HEK293 (cell line): ENCODE results near the gene THOC7.

Experiments used
- CTCF ChIA-PET: fragments of 350-600 bp; formaldehyde crosslinking; extraction: SDS; loops from one replicate; lab custom pipeline; 2021; ENCODE audit warnings: antibody characterized with exemption; lab: Yijun Ruan, JAX
- POLR2A ChIA-PET: fragments of 300-600 bp; formaldehyde crosslinking; extraction: SDS; loops from one replicate; lab custom pipeline; 2020; ENCODE audit warnings: antibody characterized with exemption, inconsistent platforms; lab: Yijun Ruan, JAX
- H3K27ac ChIP-seq: fragments of 200-500 bp; sonication (Bioruptor generic); 2 replicates; pipeline ENCODE4 v1.5.1; 2014; ENCODE audit warnings: low read depth, low read length, control low read depth, inconsistent platforms; ENCODE audit errors: extremely low read depth
- H3K36me3 ChIP-seq, 2 experiments: fragments of 200-500 bp in 1 of 2; sonication (Bioruptor generic) in 1 of 2; 1 replicate in 1 of 2; 2 replicates in 1 of 2; pipeline ENCODE4 v1.5.1; 2014 to 2017; ENCODE audit warnings: inconsistent platforms in 2 of 2, low read length in 2 of 2; ENCODE audit not compliant: control insufficient read depth in 2 of 2, insufficient read depth in 1 of 2
- H3K4me1 ChIP-seq: fragments of 200-500 bp; sonication (Bioruptor generic); 2 replicates; pipeline ENCODE4 v1.5.1; 2014; ENCODE audit warnings: mild to moderate bottlenecking, low read length, inconsistent platforms; ENCODE audit not compliant: control insufficient read depth, insufficient read depth
- H3K4me3 ChIP-seq: 2 replicates; pipeline ENCODE4 v1.5.1; 2011; ENCODE audit warnings: low read depth, mild to moderate bottlenecking, control low read depth, low read length, moderate library complexity
- H3K9me3 ChIP-seq: fragments of 200-500 bp; sonication (Bioruptor generic); 2 replicates; pipeline ENCODE4 v1.5.1; 2014; ENCODE audit warnings: low read depth, low read length, inconsistent platforms; ENCODE audit not compliant: control insufficient read depth, insufficient read depth
- GLI2 ChIP-seq: fragments of 450-650 bp; formaldehyde crosslinking; IDR thresholded peaks from 2 replicates; pipeline ENCODE4; 2017; ENCODE audit warnings: missing biosample characterization, missing genetic modification characterization, low read depth, borderline replicate concordance
- GLIS2 ChIP-seq: fragments of 450-650 bp; formaldehyde crosslinking; IDR thresholded peaks from 2 replicates; pipeline ENCODE4 v1.5.1; 2016; ENCODE audit warnings: missing biosample characterization, missing genetic modification characterization
- MEIS1 ChIP-seq: sonication (generic); formaldehyde crosslinking; IDR thresholded peaks from 2 replicates; pipeline ENCODE4 v1.8.1; 2022; ENCODE audit warnings: missing genetic modification reagents, mild to moderate bottlenecking, borderline replicate concordance
- PRDM6 ChIP-seq: fragments of 450-650 bp; formaldehyde crosslinking; IDR thresholded peaks from 2 replicates; pipeline ENCODE4 v1.5.1; 2017; ENCODE audit warnings: missing biosample characterization, missing genetic modification characterization
- REPIN1 ChIP-seq: fragments of 450-650 bp; formaldehyde crosslinking; IDR thresholded peaks from 2 replicates; pipeline ENCODE4 v1.5.1; 2017; ENCODE audit warnings: missing biosample characterization, missing genetic modification characterization, low read depth
- SP7 ChIP-seq: fragments of 450-650 bp; formaldehyde crosslinking; IDR thresholded peaks from 2 replicates; pipeline ENCODE4 v1.5.1; 2016; ENCODE audit warnings: missing biosample characterization, missing genetic modification characterization
- ZBTB8A ChIP-seq: fragments of 450-650 bp; formaldehyde crosslinking; IDR thresholded peaks from 2 replicates; pipeline ENCODE4 v1.5.1; 2016; ENCODE audit warnings: missing biosample characterization, missing genetic modification characterization
- ZNF157 ChIP-seq: fragments of 450-650 bp; formaldehyde crosslinking; IDR thresholded peaks from 2 replicates; pipeline ENCODE4 v1.5.1; 2016; ENCODE audit warnings: missing biosample characterization, missing genetic modification characterization
- ZNF175 ChIP-seq: fragments of 450-650 bp; formaldehyde crosslinking; IDR thresholded peaks from 2 replicates; pipeline ENCODE4 v1.5.1; 2016; ENCODE audit warnings: missing biosample characterization, missing genetic modification characterization
- ZNF18 ChIP-seq: fragments of 450-650 bp; formaldehyde crosslinking; IDR thresholded peaks from 2 replicates; pipeline ENCODE4 v1.5.1; 2016; ENCODE audit warnings: missing biosample characterization, missing genetic modification characterization
- ZNF214 ChIP-seq: fragments of 450-650 bp; formaldehyde crosslinking; IDR thresholded peaks from 2 replicates; pipeline ENCODE4 v1.5.1; 2017; ENCODE audit warnings: missing biosample characterization, mild to moderate bottlenecking, missing genetic modification characterization, borderline replicate concordance
- ZNF23 ChIP-seq: fragments of 450-650 bp; formaldehyde crosslinking; IDR thresholded peaks from 2 replicates; pipeline ENCODE4 v1.5.1; 2016; ENCODE audit warnings: missing biosample characterization, missing genetic modification characterization, borderline replicate concordance
- ZNF324 ChIP-seq: fragments of 450-650 bp; formaldehyde crosslinking; IDR thresholded peaks from 2 replicates; pipeline ENCODE4 v1.5.1; 2016; ENCODE audit warnings: missing biosample characterization, missing genetic modification characterization
- ZNF747 ChIP-seq: fragments of 450-650 bp; formaldehyde crosslinking; IDR thresholded peaks from 2 replicates; pipeline ENCODE4 v1.5.1; 2016; ENCODE audit warnings: missing biosample characterization, missing genetic modification characterization
- ZNF777 ChIP-seq: fragments of 450-650 bp; formaldehyde crosslinking; IDR thresholded peaks from 2 replicates; pipeline ENCODE4 v1.5.1; 2017; ENCODE audit warnings: missing biosample characterization, missing genetic modification characterization, borderline replicate concordance
- TF ChIP-seq, protein P1 (sequence below): sonication (generic); formaldehyde crosslinking; IDR thresholded peaks from 2 replicates; pipeline ENCODE4 v1.8.1; 2022; ENCODE audit warnings: mild to moderate bottlenecking, moderate library complexity, missing genetic modification reagents
- TF ChIP-seq, protein P2 (sequence below): fragments of 450-650 bp; formaldehyde crosslinking; IDR thresholded peaks from 2 replicates; pipeline ENCODE4 v1.5.1; 2016; ENCODE audit warnings: missing biosample characterization, missing genetic modification characterization

THOC7 gene

DNA sequence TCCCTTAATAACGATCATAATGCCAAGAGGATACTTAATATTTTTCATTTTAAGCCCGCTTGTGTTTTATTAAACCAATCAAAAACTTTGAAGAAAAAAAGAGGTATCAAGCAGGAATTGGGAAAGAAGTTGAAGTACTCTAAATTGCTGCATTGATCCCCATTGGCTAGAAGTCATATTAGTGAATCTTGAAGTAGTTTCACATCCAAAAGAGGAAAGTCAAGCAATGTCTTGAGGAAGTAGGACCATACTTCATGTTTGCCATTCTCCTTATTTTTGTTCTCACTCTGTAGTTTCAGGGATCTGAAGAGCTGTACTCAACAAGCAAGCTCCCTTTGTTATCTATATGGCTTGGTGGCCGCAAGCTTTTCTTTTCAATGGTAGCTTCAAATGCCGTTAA lies 46.4 kb upstream of the THOC7 start (continued):
- TF ChIP-seq ZNF18 (no peak), ZNF214 (no peak)
- TF ChIP-seq, all 188 proteins: peak for 0

GRCh38 chr3:63909431-63909830 lies 45.8 kb upstream of the THOC7 start:
- H3K4me3 ChIP-seq, result no peak overlapping the region
- H3K4me1 ChIP-seq, result no peaks in the 10 kb centered on the region; the same call in 1 of the 2 replicates
- no peaks in the 10 kb centered on the region for H3K9me3 ChIP-seq
- no peaks in the 10 kb centered on the region for H3K36me3 ChIP-seq
- H3K27ac ChIP-seq, result no peak overlapping the region
- ChIA-PET POLR2A (no interaction called here), CTCF (interaction anchor here (1.1 kb wide), 1 partner anchor 67 kb away, joined by 3 read pairs; no protein-coding TSS in a partner anchor)
- no peak for TF ChIP-seq ZNF157
- no peak for TF ChIP-seq GLIS2 (tag by site-specific recombination)
- no peak for TF ChIP-seq ZNF175 (tag by site-specific recombination)

DNA sequence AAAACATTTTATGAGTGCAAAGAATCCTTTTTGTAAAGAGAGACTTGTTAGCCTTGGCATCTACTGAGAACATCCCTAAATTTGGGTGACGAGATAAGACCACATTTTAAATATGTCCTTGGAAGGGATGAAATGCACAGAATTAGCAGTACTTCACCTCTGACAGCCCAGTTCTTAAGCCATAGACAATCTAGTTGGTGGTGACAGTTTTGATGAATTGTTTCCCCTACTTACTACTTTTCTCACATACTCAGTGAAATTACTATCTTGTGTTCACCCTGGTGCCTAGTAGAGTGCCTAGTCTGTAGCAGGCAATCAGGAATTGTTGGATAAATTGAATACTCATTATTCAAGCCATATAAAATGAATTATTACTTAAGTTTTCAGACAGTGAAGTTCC lies 45.2 kb upstream of the THOC7 start:
- TF ChIP-seq MEIS1 (no peak), ZNF23 (tag by site-specific recombination) (no peak), PRDM6 (tag by site-specific recombination) (no peak), ZNF324 (tag by site-specific recombination) (no peak), ZNF747 (no peak)
- TF ChIP-seq, protein P1, sequence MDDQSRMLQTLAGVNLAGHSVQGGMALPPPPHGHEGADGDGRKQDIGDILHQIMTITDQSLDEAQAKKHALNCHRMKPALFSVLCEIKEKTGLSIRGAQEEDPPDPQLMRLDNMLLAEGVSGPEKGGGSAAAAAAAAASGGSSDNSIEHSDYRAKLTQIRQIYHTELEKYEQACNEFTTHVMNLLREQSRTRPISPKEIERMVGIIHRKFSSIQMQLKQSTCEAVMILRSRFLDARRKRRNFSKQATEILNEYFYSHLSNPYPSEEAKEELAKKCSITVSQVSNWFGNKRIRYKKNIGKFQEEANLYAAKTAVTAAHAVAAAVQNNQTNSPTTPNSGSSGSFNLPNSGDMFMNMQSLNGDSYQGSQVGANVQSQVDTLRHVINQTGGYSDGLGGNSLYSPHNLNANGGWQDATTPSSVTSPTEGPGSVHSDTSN (CRISPR knock-in tag), result no peak
- TF ChIP-seq, all 188 proteins: peak for 0
- Histone ChIP-seq H3K9me3 (no peaks in the 10 kb centered on the region), H3K27ac (no peak overlapping the region), H3K4me3 (no peak overlapping the region), H3K36me3 (no peaks in the 10 kb centered on the region), H3K4me1 (no peaks in the 10 kb centered on the region; the same call in 1 of the 2 replicates)
- ChIA-PET POLR2A (no interaction called here), CTCF (no interaction called here)

- CTCF ChIA-PET, result interaction anchor here (1.4 kb wide), 1 partner anchor 85 kb away, joined by 4 read pairs; no protein-coding TSS in a partner anchor
- Histone ChIP-seq H3K36me3 (no peaks in the 10 kb centered on the region), H3K9me3 (no peaks in the 10 kb centered on the region), H3K4me1 (no peaks in the 10 kb centered on the region; the same call in 1 of the 2 replicates), H3K4me3 (no peak overlapping the region), H3K27ac (no peak overlapping the region)
- POLR2A ChIA-PET, result interaction anchor here (0.9 kb wide), 1 partner anchor 44 kb away, joined by 3 read pairs; the partner anchor contains the start of genes ATXN7 and THOC7
- TF ChIP-seq SP7 (peak; percentile 93), ZBTB8A (no peak), ZNF777 (tag by site-specific recombination) (no peak), GLI2 (tag by site-specific recombination) (no peak), PRDM6 (tag by site-specific recombination) (peak; percentile 46), REPIN1 (tag by site-specific recombination) (no peak)
- TF ChIP-seq, protein P2, sequence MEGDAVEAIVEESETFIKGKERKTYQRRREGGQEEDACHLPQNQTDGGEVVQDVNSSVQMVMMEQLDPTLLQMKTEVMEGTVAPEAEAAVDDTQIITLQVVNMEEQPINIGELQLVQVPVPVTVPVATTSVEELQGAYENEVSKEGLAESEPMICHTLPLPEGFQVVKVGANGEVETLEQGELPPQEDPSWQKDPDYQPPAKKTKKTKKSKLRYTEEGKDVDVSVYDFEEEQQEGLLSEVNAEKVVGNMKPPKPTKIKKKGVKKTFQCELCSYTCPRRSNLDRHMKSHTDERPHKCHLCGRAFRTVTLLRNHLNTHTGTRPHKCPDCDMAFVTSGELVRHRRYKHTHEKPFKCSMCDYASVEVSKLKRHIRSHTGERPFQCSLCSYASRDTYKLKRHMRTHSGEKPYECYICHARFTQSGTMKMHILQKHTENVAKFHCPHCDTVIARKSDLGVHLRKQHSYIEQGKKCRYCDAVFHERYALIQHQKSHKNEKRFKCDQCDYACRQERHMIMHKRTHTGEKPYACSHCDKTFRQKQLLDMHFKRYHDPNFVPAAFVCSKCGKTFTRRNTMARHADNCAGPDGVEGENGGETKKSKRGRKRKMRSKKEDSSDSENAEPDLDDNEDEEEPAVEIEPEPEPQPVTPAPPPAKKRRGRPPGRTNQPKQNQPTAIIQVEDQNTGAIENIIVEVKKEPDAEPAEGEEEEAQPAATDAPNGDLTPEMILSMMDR, result peak; percentile 73
These were observed 44.6 kb upstream of the THOC7 start for GRCh38 chr3:63908081-63908736.
